Mammary epithelial cell (primary cell): ENCODE results near the gene SMARCA1.

Source experiments
- CTCF ChIP-seq, 2 donors: IDR thresholded peaks in 1 of 2; conservative IDR thresholded peaks in 1 of 2; 2 replicates each; pipeline ENCODE4 v1.5.1; 2011 to 2012; ENCODE audit warnings: inconsistent platforms in 2 of 2, low read length in 2 of 2, mild to moderate bottlenecking in 2 of 2, control low read depth in 1 of 2, low read depth in 1 of 2; ENCODE audit not compliant: insufficient read depth in 1 of 2; ENCODE audit errors: extremely low read depth in 1 of 2
- EZH2 ChIP-seq: IDR thresholded peaks from 2 replicates; pipeline ENCODE4 v1.6.1; 2012; ENCODE audit warnings: low read length, inconsistent platforms, borderline replicate concordance

GRCh38 chrX:129496625-129497024, 26.7 kb downstream of the SMARCA1 start:
- TF ChIP-seq CTCF (conservative IDR thresholded peaks at IDR 0.05 in 1 of 2, IDR thresholded peaks at IDR 0.05 in 1 of 2; ENCODE audit: extremely low read depth in 1 of 2, insufficient read depth in 1 of 2, low read depth in 1 of 2, low read length in 2 of 2) (no peak), EZH2 (no peak)
